ENCODE measurements around the gene P2RX6.
A peak's percentile ranks its signal among the peaks of the same experiment; 100 is the strongest.

P2RX6 gene

GRCh38 chr22:20976291-20976877 lies 38.6 kb upstream of the P2RX6 start:
- H3K27me3 Mint-ChIP-seq (ENCODE audit: low read depth): no peaks in the 10 kb centered on the region
- H3K4me1 Mint-ChIP-seq (ENCODE audit: low read depth): peaks cover 13% of the 10 kb centered on the region
- no peak overlapping the region for H3K27ac Mint-ChIP-seq
- H3K4me3 Mint-ChIP-seq: no peak overlapping the region
- H3K36me3 Mint-ChIP-seq (ENCODE audit: low read depth): peaks cover 1% of the 10 kb centered on the region
- peaks cover 12% of the 10 kb centered on the region for H3K9me3 Mint-ChIP-seq

- H3K4me1 Mint-ChIP-seq (ENCODE audit: low read depth): peaks cover 16% of the 10 kb centered on the region
- H3K9me3 Mint-ChIP-seq: peaks cover 12% of the 10 kb centered on the region
- no peak overlapping the region for H3K27ac Mint-ChIP-seq
- H3K36me3 Mint-ChIP-seq (ENCODE audit: low read depth): peaks cover 1% of the 10 kb centered on the region
- no peaks in the 10 kb centered on the region for H3K27me3 Mint-ChIP-seq (ENCODE audit: low read depth)
- H3K4me3 Mint-ChIP-seq: no peak overlapping the region
Measured at GRCh38 chr22:20977019-20977418, 37.9 kb upstream of the P2RX6 start.

- H3K36me3 Mint-ChIP-seq (ENCODE audit: low read depth): peaks cover 1% of the 10 kb centered on the region
- H3K27ac Mint-ChIP-seq: no peak overlapping the region
- no peaks in the 10 kb centered on the region for H3K27me3 Mint-ChIP-seq (ENCODE audit: low read depth)
- no peak overlapping the region for H3K4me3 Mint-ChIP-seq
- H3K9me3 Mint-ChIP-seq: peaks cover 12% of the 10 kb centered on the region
- peaks cover 18% of the 10 kb centered on the region for H3K4me1 Mint-ChIP-seq (ENCODE audit: low read depth)
Measured at GRCh38 chr22:20977516-20978170, 37.3 kb upstream of the P2RX6 start.

DNA sequence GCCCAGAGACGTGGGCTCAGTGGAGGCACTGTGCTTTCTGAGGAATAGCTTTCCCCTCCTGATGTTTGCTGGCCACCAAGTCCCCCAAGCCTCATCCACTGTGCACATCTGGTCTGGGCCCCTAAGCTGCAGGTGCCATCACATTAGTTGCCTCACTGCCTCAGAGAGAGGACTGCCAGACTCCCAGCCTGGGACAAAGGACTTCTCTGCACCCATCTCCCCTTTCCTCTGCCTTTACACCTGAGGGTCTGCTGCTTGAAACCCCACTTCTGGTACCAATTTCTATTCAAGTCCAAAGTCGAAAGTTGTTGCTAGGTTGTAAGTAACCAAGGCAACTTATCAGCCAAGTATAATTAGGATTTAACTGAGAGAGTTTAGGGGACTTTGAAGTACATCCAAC lies 36.5 kb upstream of the P2RX6 start:
- Mint-ChIP-seq H3K27me3 (ENCODE audit: low read depth) (no peaks in the 10 kb centered on the region), H3K4me1 (ENCODE audit: low read depth) (peaks cover 23% of the 10 kb centered on the region), H3K27ac (no peak overlapping the region), H3K36me3 (ENCODE audit: low read depth) (peaks cover 1% of the 10 kb centered on the region), H3K4me3 (no peak overlapping the region), H3K9me3 (peaks cover 12% of the 10 kb centered on the region)

DNA sequence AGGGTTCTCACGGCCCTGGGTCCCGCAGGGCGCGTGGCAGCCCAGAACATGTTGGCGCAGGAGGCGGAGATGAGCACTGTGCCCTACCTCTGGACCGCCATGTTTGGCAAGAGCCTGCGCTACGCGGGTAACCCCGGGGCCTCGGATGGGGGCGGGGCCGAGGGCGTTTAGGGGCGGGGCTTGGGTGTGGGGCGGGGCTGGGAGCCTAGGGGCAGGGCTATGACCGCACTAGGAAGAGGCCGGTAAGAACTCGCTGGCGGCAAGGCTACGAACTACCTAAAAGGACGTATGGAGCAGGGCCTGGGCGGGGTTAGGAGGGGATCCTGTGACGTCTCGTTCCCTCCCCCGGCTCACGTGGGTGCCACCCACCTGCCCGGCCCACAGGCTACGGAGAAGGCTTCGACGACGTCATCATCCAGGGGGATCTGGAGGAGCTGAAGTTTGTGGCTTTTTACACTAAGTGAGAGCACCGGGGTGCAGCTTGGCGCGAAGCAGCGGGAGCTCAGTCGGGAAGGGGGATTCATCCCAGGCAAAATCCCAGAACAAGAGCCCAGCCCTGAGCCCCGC lies 35.6 kb upstream of the P2RX6 start:
- Mint-ChIP-seq H3K4me1 (ENCODE audit: low read depth) (peaks cover 29% of the 10 kb centered on the region), H3K27me3 (ENCODE audit: low read depth) (no peaks in the 10 kb centered on the region), H3K36me3 (ENCODE audit: low read depth) (peaks cover 3% of the 10 kb centered on the region), H3K4me3 (peak overlapping the region; percentile 55), H3K9me3 (peaks cover 12% of the 10 kb centered on the region), H3K27ac (peak overlapping the region; percentile 57)

- Mint-ChIP-seq H3K4me1 (ENCODE audit: low read depth) (peaks cover 29% of the 10 kb centered on the region), H3K27me3 (ENCODE audit: low read depth) (no peaks in the 10 kb centered on the region), H3K9me3 (peaks cover 12% of the 10 kb centered on the region), H3K27ac (peak overlapping the region; percentile 1), H3K4me3 (no peak overlapping the region), H3K36me3 (ENCODE audit: low read depth) (peaks cover 3% of the 10 kb centered on the region)
Measured at GRCh38 chr22:20979940-20980453, 35.0 kb upstream of the P2RX6 start.

DNA sequence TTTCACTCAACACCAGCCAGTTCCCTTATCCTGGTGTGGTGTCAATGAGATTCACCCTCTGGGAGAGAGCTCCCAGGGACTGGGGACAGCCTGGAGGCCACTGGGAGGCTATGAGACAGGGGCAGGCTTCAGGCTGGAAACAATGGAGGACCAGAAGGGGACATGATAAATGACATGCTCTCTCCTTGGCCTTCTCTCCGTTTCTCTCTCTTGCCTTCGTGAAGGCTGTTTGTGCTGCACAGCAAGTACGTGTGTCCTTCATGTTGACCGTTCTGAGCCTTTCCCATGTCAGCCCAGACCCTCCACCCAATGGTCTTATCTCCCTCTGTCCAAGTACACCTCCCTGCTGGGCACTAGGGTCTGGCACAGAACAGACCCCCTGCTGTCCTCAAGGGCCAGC lies 34.4 kb upstream of the P2RX6 start:
- Mint-ChIP-seq H3K4me1 (ENCODE audit: low read depth) (peaks cover 29% of the 10 kb centered on the region), H3K27me3 (ENCODE audit: low read depth) (no peaks in the 10 kb centered on the region), H3K36me3 (ENCODE audit: low read depth) (peaks cover 3% of the 10 kb centered on the region), H3K27ac (no peak overlapping the region), H3K9me3 (peaks cover 12% of the 10 kb centered on the region), H3K4me3 (no peak overlapping the region)

DNA sequence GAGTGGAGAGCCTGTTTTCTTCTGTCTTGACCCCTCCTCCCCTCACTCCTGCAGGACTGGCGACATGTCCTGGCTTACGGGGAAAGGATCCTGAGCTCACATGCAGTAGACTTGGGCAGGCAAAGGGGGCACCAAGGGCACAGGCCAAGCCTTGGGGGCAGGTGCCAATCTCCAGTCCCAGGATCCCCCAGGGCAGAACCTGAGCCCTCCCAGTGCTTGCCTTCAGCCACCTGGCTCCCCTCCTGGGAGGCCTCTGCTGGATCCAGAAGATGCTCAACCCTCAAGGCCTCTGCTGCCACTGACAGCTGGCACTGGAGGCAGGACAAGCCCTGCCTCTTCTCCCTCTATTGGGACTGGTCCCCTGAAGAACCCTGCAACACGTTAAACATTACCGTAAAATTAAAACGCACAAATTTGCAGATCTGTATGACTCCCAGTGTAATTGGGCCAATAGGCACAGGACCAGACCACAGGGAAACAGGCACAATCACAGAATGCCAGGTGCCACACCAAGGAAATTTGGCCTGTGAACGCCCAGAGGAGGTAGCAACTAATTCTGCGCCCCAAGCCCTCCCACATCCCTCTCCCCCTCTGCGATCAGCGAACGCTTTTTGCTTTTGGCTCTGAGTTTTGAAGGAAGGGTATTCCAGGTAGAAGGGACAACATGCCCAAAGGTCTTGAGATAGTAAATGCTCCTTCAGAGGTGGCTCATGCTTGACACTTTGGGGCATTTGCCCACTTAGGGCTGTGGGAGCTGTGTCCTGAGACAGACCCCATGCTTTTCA lies 33.8 kb upstream of the P2RX6 start:
- Mint-ChIP-seq H3K9me3 (peaks cover 12% of the 10 kb centered on the region), H3K27ac (peak overlapping the region; percentile 89), H3K36me3 (ENCODE audit: low read depth) (peaks cover 3% of the 10 kb centered on the region), H3K4me1 (ENCODE audit: low read depth) (peaks cover 29% of the 10 kb centered on the region), H3K27me3 (ENCODE audit: low read depth) (no peaks in the 10 kb centered on the region), H3K4me3 (peak overlapping the region; percentile 93)

DNA sequence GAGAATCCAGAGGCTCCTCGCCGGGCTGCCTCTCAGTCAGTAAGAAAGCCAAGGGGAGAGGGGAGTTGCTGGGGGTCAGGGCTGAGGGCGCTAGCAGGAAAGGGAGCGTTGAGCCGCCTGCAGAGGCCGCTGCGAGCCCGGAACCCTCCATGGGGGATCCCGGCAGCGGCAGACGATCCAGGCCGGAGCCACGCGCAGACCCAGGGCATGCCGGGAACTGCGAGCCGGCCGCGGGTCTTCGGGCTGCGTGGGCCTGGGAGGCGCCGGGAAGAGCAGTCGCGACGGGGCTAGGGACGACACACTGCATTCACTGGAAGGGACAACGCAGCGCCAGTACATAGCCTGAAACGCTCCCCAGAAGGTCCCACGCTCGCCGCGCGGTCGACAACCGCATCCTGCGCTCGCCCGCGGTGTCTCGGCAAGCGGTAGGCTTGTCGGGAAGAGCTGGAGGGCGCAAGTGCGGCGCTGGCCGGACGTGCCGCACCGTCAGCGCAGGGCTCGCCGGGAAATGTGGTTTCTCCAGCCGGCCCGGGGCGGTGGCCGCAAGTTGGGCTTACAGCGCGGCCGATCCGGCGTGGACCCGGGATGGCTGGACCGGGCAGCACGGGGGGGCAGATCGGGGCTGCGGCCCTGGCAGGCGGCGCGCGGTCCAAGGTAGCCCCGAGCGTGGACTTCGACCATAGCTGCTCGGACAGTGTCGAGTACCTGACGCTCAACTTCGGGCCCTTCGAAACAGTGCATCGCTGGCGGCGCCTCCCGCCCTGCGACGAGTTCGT lies 33.0 kb upstream of the P2RX6 start, which contains the start of gene LZTR1:
LZTR1 (plus strand) TSS at position 511 of the 776 bp plus-strand sequence; CDS start at position 586, 75 bp downstream.
- Mint-ChIP-seq H3K36me3 (ENCODE audit: low read depth) (peaks cover 8% of the 10 kb centered on the region), H3K9me3 (peaks cover 12% of the 10 kb centered on the region), H3K4me3 (peak within 1 kb of the TSS; percentile 93), H3K27me3 (ENCODE audit: low read depth) (no peaks in the 10 kb centered on the region), H3K27ac (peak within 1 kb of the TSS; percentile 89), H3K4me1 (ENCODE audit: low read depth) (peaks cover 29% of the 10 kb centered on the region)

GRCh38 chr22:20982563-20982882 lies 32.4 kb upstream of the P2RX6 start:
- Mint-ChIP-seq H3K9me3 (peaks cover 12% of the 10 kb centered on the region), H3K4me1 (ENCODE audit: low read depth) (peaks cover 29% of the 10 kb centered on the region), H3K27me3 (ENCODE audit: low read depth) (no peaks in the 10 kb centered on the region), H3K36me3 (ENCODE audit: low read depth) (peaks cover 8% of the 10 kb centered on the region), H3K27ac (peak overlapping the region; percentile 82), H3K4me3 (peak overlapping the region; percentile 93)

DNA sequence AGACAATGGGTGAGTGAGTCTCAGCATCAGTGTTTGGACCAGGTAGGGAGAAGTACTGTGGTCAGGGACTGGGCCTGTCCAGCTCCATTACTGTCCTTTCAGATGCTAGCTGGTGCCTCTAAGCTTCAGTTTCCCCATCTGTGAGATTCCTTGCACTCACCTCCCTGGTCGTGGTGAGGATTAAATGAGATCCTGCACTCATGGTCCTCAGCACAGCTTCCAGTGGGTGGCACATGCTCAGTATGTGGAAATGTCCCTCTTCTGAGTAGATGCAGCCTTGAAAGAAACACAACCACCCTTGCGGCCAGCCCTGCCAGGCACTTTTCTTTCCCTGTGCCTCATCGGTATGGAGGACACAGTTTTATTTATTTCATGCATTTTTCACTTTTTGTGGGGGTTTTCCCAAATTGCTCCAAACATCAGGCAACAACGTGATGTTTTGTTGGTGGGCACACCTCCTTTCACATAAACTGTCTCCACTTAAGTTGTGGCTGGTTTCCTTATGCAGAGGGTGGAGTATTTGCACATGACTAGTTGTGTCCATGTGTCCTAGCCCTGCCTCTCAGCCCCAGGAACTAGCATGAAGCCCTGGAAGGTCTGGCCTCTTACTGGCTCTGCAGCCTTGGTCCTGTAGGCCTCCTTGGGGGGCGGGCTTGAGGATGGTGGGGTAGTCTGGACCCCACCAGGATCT lies 31.7 kb upstream of the P2RX6 start:
- peaks cover 11% of the 10 kb centered on the region for H3K36me3 Mint-ChIP-seq (ENCODE audit: low read depth)
- peak overlapping the region; percentile 93 for H3K4me3 Mint-ChIP-seq
- peaks cover 29% of the 10 kb centered on the region for H3K4me1 Mint-ChIP-seq (ENCODE audit: low read depth)
- peaks cover 9% of the 10 kb centered on the region for H3K9me3 Mint-ChIP-seq
- no peaks in the 10 kb centered on the region for H3K27me3 Mint-ChIP-seq (ENCODE audit: low read depth)
- H3K27ac Mint-ChIP-seq: peak overlapping the region; percentile 82

DNA sequence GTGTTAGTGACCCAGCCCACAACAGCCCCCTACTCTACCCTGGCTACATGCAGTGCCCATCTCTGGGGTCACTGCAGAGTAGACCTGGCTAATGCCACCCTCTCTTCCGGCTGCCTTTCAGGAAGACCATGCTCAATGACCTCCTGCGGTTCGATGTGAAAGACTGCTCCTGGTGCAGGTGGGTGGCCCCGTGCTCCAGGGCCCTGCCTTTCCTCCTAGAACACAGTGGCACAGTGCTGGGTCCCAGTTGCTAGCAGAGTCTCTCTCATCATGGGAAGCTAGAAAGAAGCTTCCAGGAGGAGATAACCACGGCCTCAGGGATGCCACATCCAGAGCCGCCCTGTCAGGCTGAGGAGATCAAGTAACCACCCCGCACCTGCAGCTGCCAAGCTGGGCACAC lies 29.2 kb upstream of the P2RX6 start:
- Mint-ChIP-seq H3K9me3 (no peaks in the 10 kb centered on the region), H3K27me3 (ENCODE audit: low read depth) (no peaks in the 10 kb centered on the region), H3K36me3 (ENCODE audit: low read depth) (peaks cover 10% of the 10 kb centered on the region), H3K4me1 (ENCODE audit: low read depth) (peaks cover 22% of the 10 kb centered on the region), H3K27ac (no peak overlapping the region), H3K4me3 (no peak overlapping the region)

DNA sequence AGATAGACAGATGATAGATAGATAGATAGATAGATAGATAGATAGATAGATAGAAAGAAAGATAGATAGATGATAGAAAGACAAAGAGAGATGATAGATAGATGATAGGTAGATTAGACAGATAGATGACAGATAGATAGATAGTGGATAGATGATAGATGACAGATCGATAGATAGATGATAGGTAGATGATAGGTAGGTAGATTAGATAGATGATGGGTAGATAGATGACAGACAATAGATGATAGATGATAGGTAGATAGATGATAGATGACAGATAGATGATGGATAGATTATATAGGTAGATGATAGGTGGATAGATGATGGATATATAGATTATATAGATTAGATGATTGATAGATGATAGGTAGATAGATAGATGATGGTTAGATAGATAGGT lies 28.6 kb upstream of the P2RX6 start:
- Mint-ChIP-seq H3K9me3 (no peaks in the 10 kb centered on the region), H3K4me1 (ENCODE audit: low read depth) (peaks cover 18% of the 10 kb centered on the region), H3K36me3 (ENCODE audit: low read depth) (peaks cover 10% of the 10 kb centered on the region), H3K27me3 (ENCODE audit: low read depth) (no peaks in the 10 kb centered on the region), H3K27ac (no peak overlapping the region), H3K4me3 (no peak overlapping the region)

All from T-helper 1 cell treated with Interleukin-12 subunit alpha and Interleukin-12 subunit beta and Interleukin-4 antibody, amounts not matched to agents 30 μg/mL and 1 μg/mL, for 36 hours (primary cell).